GM12873 (cell line): Measurements from ENCODE around the gene KRTAP3-1.
"Not testable (repeated sequence)": the region's sequence is repeated elsewhere in the genome, so short reads cannot be mapped to it uniquely, and the experiment has no call there.

ENCODE experiments used
- CTCF ChIP-seq: IDR thresholded peaks from 2 replicates; pipeline ENCODE4 v1.5.1; 2012; ENCODE audit warnings: low read depth, mild to moderate bottlenecking, moderate library complexity, low read length, control low read depth; ENCODE audit not compliant: insufficient read depth; ENCODE audit errors: missing control alignments

The KRTAP3-1 gene

DNA sequence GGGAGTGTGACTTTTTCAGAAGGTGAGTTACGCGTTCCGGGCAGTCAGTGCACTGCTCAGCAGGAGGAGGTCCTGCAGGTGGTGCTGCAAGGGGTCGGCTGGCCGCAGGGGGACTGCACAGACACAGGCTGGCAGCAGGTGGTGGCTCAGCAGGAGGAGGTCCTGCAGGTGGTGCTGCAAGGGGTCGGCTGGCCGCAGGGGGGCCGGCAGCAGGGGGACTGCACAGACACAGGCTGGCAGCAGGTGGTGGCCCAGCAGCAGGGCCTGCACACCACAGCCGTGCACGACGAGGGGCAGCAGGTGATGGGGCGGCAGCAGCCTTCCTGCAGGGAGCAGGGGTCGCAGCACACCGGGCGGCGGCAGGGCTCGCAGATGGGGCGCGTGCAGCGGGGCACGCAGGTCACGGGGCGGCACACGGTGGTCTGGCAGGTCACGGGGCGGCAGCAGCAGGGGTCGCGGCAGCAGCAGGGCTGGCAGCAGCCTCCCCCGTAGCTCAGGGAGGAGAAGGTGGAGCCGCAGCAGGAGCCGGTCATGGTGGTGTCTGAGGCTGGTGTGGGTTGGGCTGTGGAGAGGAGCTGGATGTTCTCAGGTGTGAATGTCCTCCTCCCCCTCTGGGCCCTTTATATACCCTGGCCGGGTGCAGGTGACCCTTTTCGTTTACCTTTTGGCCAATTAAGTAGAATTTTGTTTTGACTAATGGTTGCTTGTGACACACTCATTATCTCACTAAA, 38.0 kb upstream of the KRTAP3-1 start, which contains the start of gene KRTAP2-1:
Gene KRTAP2-1 (minus strand): TSS at position 582 of the 731 bp plus-strand sequence. CDS start 49 bp downstream, at position 533.
- not testable (repeated sequence) for TF ChIP-seq CTCF

GRCh38 chr17:41042953-41043352, 34.0 kb upstream of the KRTAP3-1 start:
- TF ChIP-seq CTCF: no peak

DNA sequence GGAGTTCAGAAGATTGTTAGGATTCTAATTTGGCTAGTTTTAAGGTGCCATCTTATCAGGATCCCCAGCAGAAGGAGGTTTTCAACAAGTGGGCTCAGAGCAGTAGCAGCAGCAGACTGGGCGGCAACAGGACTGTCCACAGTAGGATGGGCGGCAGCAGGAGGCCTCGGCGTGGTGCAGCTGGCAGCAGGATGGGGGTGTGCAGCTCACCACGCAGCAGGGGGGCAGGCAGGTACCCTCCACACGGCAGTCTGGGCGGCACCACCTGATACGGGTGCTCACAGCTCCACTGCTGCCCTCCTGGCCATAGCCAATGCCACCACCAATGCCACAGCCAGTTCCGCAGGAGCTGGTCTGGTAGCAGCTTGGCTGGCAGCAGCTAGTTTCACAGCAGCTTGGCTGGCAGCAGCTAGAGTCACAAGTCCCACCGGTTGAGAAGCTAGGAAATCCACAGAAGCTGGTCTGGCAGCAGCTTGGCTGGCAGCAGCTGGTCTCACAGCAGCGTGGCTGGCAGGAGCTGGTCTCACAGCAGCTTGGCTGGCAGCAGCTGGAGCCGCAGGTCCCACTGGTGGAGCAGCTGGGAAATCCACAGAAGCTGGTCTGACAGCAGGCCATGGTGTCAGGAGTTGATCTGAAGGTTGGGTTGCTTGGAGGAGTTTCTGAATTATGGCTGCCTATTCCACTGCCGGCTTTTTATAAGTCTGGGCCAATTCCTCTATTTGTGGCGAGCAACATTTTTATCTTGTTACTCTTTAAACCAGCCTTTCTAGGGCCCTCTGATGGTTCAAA, 32.0 kb upstream of the KRTAP3-1 start, which contains the start of gene KRTAP1-1:
Gene KRTAP1-1 (minus strand): TSS at position 668 of the 789 bp plus-strand sequence. CDS start 53 bp downstream, at position 615.
- TF ChIP-seq CTCF: not testable (repeated sequence)

DNA sequence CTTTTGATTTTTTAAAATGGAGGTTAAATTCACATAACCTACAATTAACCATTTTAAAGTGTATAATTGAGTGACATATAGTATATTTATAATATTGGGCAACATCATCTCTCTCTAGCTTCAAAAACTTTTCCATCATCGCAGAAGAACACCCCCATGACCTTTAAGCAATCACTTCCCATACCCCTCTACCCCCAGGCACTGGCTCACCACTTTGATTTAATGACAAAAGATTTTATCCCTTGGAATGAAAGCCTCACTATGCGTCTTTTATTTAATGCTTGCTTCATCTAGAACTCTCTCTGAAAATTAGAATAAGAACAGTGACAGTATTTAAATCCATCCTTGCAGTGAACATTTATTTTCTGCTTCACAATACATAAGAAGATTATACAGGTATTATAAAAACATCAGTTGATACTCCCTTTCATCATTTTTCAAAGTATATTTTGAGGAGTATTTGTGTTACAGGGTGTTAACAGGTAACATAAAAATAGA, 29.0 kb upstream of the KRTAP3-1 start:
- TF ChIP-seq CTCF: no peak

DNA sequence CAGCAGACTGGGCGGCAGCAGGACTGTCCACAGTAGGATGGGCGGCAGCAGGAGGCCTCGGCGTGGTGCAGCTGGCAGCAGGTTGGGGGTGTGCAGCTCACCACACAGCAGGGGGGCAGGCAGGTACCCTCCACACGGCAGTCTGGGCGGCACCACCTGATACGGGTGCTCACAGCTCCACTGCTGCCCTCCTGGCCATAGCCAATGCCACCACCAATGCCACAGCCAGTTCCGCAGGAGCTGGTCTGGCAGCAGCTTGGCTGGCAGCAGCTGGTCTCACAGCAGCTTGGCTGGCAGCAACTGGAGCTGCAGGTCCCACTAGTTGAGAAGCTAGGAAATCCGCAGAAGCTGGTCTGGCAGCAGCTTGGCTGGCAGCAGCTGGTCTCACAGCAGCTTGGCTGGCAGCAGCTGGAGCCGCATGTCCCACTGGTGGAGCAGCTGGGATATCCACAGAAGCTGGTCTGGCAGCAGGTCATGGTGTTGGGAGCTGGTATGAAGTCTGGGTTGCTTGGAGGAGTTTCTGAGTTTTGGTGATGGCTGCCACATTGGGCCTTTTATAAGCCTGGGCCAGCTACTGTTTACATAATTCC, 25.5 kb upstream of the KRTAP3-1 start, which contains the start of gene KRTAP1-3:
Gene KRTAP1-3 (minus strand): TSS at position 529 of the 590 bp plus-strand sequence. CDS start 53 bp downstream, at position 476.
- not testable (repeated sequence) for TF ChIP-seq CTCF

GRCh38 chr17:41029633-41030245, 20.8 kb upstream of the KRTAP3-1 start, which contains the start of gene KRTAP1-4:
Gene KRTAP1-4, minus strand, starts transcription at chr17:41030195. Its CDS starts 117 bp downstream, at chr17:41030078.
- TF ChIP-seq CTCF: no peak
